OCI-LY3 (cell line): ENCODE results near the gene SATB2.

Experiments used
- H2AFZ ChIP-seq: fragments of 200-600, 300-600 bp; shearing (Covaris generic); 2 replicates; pipeline ENCODE4 v1.6.0; 2014; ENCODE audit warnings: antibody characterized with exemption, low read depth, low read length
- H3K27ac ChIP-seq: fragments of 200-600, 300-600 bp; sonication (generic); 2 replicates; pipeline ENCODE4 v1.5.1; 2014; ENCODE audit warnings: mild to moderate bottlenecking, low read length, moderate library complexity, mixed read lengths
- H3K27me3 ChIP-seq: fragments of 200-600, 300-600 bp; sonication (generic); 2 replicates; pipeline ENCODE4 v1.6.1; 2014; ENCODE audit warnings: low read depth, low read length, mixed read lengths
- H3K36me3 ChIP-seq: fragments of 200-600, 300-600 bp; sonication (generic); replicated peaks from 2 replicates; pipeline ENCODE3; 2014; ENCODE audit warnings: low read depth, low read length, mixed read lengths
- H3K4me1 ChIP-seq: fragments of 300-600, 200-600 bp; sonication (generic); 2 replicates; pipeline ENCODE4 v1.6.1; 2014; ENCODE audit warnings: low read length, mixed read lengths
- H3K4me2 ChIP-seq: fragments of 200-600, 300-600 bp; sonication (generic); 2 replicates; pipeline ENCODE4 v1.6.1; 2014; ENCODE audit warnings: low read length, mixed read lengths
- H3K4me3 ChIP-seq: fragments of 300-600, 200-600 bp; sonication (generic); 2 replicates; pipeline ENCODE4 v1.5.1; 2014; ENCODE audit warnings: antibody characterized with exemption, mild to moderate bottlenecking, low read length, moderate library complexity
- H3K79me2 ChIP-seq: fragments of 300-600, 200-600 bp; shearing (Covaris generic); 2 replicates; pipeline ENCODE4 v1.6.1; 2014; ENCODE audit warnings: mild to moderate bottlenecking, low read length, mixed read lengths
- H3K9ac ChIP-seq: fragments of 300-600, 200-600 bp; shearing (Covaris generic); 2 replicates; pipeline ENCODE4 v1.6.0; 2014; ENCODE audit warnings: mild to moderate bottlenecking, low read length, moderate library complexity
- H3K9me3 ChIP-seq: fragments of 200-600, 300-600 bp; shearing (Covaris generic); 2 replicates; pipeline ENCODE4 v1.6.1; 2014; ENCODE audit warnings: low read length, mixed read lengths; ENCODE audit not compliant: insufficient read depth
- H4K20me1 ChIP-seq: fragments of 200-600, 300-600 bp; sonication (generic); 2 replicates; pipeline ENCODE4 v1.6.1; 2016; ENCODE audit warnings: low read length, mixed read lengths; ENCODE audit not compliant: insufficient read depth
- EZH2phosphoT487 ChIP-seq: fragments of 200-600 bp; shearing (Covaris generic); IDR thresholded peaks from 2 replicates; pipeline ENCODE4 v1.6.1; 2018; ENCODE audit warnings: antibody characterized with exemption, mixed run types, low read depth
- TF ChIP-seq, protein P1 (sequence below): fragments of 200-600, 300-600 bp; sonication (generic); IDR thresholded peaks from 2 replicates; pipeline ENCODE4 v1.5.1; 2014; ENCODE audit warnings: antibody characterized with exemption, low read length, low read depth

Gene SATB2

DNA sequence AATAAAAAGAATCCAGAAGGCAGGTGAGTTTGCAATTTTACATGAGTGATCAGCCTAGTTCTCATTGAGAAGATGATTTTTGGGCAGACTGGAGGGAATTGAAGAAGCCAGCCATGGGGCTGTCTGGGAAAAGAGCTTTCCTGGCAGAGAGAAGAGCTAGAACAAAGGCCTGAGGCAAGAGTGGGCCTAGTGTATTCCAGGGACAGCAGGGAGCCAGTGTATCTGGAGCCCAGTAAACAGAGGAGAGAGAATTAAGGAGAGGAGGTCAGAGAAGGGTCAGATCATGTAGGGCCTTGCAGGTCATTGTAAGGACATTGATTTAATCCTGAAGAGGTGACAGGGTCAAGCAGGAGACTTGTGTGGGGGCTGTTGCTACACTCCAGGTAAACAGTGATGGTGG lies 195.8 kb downstream of the SATB2 start:
- Histone ChIP-seq H3K9ac (no peak overlapping the region), H3K79me2 (no peaks in the 10 kb centered on the region), H3K4me3 (no peak overlapping the region), H3K9me3 (no peaks in the 10 kb centered on the region), H3K4me1 (no peaks in the 10 kb centered on the region), H3K36me3 (no peaks in the 10 kb centered on the region), H3K27me3 (no peaks in the 10 kb centered on the region), H3K4me2 (no peak overlapping the region), H2AFZ (no peak overlapping the region), H4K20me1 (no peaks in the 10 kb centered on the region), H3K27ac (no peak overlapping the region)
- TF ChIP-seq EZH2phosphoT487 = no peak
- TF ChIP-seq, protein P1, sequence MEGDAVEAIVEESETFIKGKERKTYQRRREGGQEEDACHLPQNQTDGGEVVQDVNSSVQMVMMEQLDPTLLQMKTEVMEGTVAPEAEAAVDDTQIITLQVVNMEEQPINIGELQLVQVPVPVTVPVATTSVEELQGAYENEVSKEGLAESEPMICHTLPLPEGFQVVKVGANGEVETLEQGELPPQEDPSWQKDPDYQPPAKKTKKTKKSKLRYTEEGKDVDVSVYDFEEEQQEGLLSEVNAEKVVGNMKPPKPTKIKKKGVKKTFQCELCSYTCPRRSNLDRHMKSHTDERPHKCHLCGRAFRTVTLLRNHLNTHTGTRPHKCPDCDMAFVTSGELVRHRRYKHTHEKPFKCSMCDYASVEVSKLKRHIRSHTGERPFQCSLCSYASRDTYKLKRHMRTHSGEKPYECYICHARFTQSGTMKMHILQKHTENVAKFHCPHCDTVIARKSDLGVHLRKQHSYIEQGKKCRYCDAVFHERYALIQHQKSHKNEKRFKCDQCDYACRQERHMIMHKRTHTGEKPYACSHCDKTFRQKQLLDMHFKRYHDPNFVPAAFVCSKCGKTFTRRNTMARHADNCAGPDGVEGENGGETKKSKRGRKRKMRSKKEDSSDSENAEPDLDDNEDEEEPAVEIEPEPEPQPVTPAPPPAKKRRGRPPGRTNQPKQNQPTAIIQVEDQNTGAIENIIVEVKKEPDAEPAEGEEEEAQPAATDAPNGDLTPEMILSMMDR = no peak

DNA sequence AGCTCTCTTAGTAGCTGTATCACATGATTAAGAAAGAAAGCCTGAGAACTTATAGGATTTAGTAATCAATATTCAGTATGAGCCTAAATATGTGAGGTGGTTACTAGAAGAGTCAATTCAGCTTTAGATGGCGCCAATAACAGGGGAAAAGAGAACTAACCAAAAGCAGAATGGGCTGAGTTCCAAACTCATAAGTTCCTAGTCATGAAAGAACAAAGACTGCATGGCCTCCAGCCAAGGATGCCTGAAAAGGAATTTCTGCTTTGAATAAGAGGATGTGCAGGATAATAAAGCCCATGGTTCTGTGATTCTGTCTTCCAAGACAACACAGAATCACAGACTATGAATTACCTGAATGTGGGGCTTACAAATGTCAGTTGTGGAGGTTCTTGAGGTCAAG lies 196.5 kb downstream of the SATB2 start:
- Histone ChIP-seq H3K4me2 (no peak overlapping the region), H3K27me3 (no peaks in the 10 kb centered on the region), H3K4me1 (no peaks in the 10 kb centered on the region), H3K4me3 (no peak overlapping the region), H3K9ac (no peak overlapping the region), H4K20me1 (no peaks in the 10 kb centered on the region), H3K27ac (no peak overlapping the region), H3K9me3 (no peaks in the 10 kb centered on the region), H3K36me3 (no peaks in the 10 kb centered on the region), H2AFZ (no peak overlapping the region), H3K79me2 (no peaks in the 10 kb centered on the region)
- TF ChIP-seq, protein P1 = no peak
- no peak for TF ChIP-seq EZH2phosphoT487

DNA sequence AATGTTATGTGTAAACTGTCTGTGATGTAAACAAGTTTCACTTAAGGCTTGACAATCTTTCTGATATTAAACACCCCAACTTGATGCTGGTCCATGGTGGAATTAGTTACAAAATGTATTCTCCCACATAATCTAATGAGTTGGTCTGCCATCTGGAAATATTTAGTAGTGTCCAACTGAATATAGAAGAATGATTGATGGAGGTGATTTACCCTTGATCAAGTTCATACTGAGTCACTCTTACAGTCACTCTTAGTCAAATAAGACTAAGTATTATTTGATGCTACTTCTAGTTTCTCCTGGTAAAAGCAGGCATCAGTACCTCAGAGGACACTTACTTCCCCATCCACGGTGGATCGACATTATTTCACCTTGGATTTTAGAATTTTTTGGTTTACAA lies 198.1 kb downstream of the SATB2 start:
- Histone ChIP-seq H2AFZ (no peak overlapping the region), H3K27me3 (no peaks in the 10 kb centered on the region), H3K9ac (no peak overlapping the region), H4K20me1 (no peaks in the 10 kb centered on the region), H3K4me2 (no peak overlapping the region), H3K36me3 (no peaks in the 10 kb centered on the region), H3K27ac (no peak overlapping the region), H3K4me3 (no peak overlapping the region), H3K79me2 (no peaks in the 10 kb centered on the region), H3K9me3 (no peaks in the 10 kb centered on the region), H3K4me1 (no peaks in the 10 kb centered on the region)
- TF ChIP-seq EZH2phosphoT487 = no peak
- TF ChIP-seq, protein P1 = no peak

DNA sequence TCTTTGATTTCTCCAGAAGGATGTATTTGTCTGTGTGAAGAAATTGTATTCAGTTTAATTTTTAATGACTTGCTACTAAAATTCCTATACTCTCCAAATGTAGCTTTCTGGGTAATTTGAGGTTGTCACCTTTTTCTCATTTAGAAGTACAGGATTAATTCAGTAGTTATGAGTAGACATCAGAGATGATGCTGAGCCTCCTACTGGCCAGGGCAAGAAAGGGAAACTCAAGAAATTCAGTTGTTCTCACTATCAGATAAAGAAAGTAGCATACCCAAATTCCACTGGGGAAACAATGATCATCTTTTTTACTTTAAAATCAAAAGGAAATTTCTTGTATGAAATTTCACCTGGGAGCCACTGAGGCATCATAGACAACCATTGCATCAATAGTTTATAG lies 199.4 kb downstream of the SATB2 start:
- no peak for TF ChIP-seq EZH2phosphoT487
- TF ChIP-seq, protein P1 = peak; percentile 58
- no peak overlapping the region for H3K27ac ChIP-seq
- no peaks in the 10 kb centered on the region for H3K36me3 ChIP-seq
- no peak overlapping the region for H2AFZ ChIP-seq
- H3K27me3 ChIP-seq = no peaks in the 10 kb centered on the region
- H3K4me1 ChIP-seq = no peaks in the 10 kb centered on the region
- no peak overlapping the region for H3K4me2 ChIP-seq
- H3K79me2 ChIP-seq = no peaks in the 10 kb centered on the region
- H3K9ac ChIP-seq = no peak overlapping the region
- no peaks in the 10 kb centered on the region for H3K9me3 ChIP-seq
- H3K4me3 ChIP-seq = no peak overlapping the region
- no peaks in the 10 kb centered on the region for H4K20me1 ChIP-seq
